Measurements from ENCODE around the gene ZKSCAN8. TPM values are rescaled to one million over a fixed set of nuclear protein-coding genes. Genes with fewer than 3 reads are reported as not detected.
A peak's percentile ranks its signal among the peaks of the same experiment; 100 is the strongest.

ZKSCAN8 gene
- total RNA-seq, 4 donors from 2014 or later: 5.6 to 26.4 (median 15.5) TPM

DNA sequence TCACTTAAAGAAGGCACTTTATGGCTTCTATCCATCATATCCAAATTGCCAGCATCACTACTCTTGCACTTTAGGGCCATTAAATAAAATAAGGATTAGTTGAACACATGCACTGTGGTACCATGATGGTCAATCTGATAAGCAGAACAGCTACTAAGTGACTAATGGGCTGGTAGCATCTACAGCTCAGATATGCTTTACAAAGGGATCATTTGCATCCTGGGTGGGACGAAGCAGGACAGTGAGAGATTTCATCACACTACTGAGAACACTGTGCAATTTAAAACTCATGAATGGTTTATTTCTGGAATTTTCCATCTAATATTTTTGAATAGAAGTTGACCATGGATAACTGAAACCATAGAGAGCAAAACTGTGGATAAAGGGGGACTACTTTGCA, 58.3 kb downstream of the ZKSCAN8 start:
- H3K4me3 ChIP-seq: no peak overlapping the region
- no peak for DNase-seq
- no peak overlapping the region for H3K27ac ChIP-seq
- no peak for TF ChIP-seq POLR2A (IDR thresholded peaks at IDR 0.05)
- TF ChIP-seq, protein P1, sequence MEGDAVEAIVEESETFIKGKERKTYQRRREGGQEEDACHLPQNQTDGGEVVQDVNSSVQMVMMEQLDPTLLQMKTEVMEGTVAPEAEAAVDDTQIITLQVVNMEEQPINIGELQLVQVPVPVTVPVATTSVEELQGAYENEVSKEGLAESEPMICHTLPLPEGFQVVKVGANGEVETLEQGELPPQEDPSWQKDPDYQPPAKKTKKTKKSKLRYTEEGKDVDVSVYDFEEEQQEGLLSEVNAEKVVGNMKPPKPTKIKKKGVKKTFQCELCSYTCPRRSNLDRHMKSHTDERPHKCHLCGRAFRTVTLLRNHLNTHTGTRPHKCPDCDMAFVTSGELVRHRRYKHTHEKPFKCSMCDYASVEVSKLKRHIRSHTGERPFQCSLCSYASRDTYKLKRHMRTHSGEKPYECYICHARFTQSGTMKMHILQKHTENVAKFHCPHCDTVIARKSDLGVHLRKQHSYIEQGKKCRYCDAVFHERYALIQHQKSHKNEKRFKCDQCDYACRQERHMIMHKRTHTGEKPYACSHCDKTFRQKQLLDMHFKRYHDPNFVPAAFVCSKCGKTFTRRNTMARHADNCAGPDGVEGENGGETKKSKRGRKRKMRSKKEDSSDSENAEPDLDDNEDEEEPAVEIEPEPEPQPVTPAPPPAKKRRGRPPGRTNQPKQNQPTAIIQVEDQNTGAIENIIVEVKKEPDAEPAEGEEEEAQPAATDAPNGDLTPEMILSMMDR (IDR thresholded peaks at IDR 0.05): no peak
- H3K4me1 ChIP-seq: no peaks in the 10 kb centered on the region
- H3K36me3 ChIP-seq: no peaks in the 10 kb centered on the region
- H3K27me3 ChIP-seq: no peaks in the 10 kb centered on the region
- no peaks in the 10 kb centered on the region for H3K9me3 ChIP-seq

DNA sequence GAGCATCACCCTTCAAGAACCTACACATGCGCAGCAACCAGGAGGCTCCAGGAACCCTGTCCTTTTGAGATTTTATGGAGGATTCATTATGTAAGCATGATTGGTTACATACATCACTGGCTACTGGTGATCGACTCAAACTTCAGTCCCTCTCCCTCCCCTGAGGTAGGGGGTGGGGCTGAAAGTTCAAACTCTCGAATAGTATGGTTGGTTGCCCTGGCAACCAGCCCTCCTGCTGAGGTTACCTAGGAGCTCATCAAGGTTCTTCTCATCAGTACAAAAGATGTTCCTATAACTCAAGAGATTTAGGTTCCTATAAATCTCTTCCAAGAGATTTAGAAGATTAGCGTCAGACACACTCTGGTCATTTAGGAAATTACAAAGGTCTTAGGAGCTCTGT, 61.5 kb downstream of the ZKSCAN8 start:
- H3K4me3 ChIP-seq: no peak overlapping the region
- no peaks in the 10 kb centered on the region for H3K36me3 ChIP-seq
- no peaks in the 10 kb centered on the region for H3K9me3 ChIP-seq
- peaks cover 0 to 13% (median 0%) of the 10 kb centered on the region in 4 donors for H3K4me1 ChIP-seq
- DNase-seq: no peak
- no peak for TF ChIP-seq POLR2A (IDR thresholded peaks at IDR 0.05)
- TF ChIP-seq, protein P1 (IDR thresholded peaks at IDR 0.05): no peak
- no peak overlapping the region for H3K27ac ChIP-seq
- no peaks in the 10 kb centered on the region for H3K27me3 ChIP-seq

DNA sequence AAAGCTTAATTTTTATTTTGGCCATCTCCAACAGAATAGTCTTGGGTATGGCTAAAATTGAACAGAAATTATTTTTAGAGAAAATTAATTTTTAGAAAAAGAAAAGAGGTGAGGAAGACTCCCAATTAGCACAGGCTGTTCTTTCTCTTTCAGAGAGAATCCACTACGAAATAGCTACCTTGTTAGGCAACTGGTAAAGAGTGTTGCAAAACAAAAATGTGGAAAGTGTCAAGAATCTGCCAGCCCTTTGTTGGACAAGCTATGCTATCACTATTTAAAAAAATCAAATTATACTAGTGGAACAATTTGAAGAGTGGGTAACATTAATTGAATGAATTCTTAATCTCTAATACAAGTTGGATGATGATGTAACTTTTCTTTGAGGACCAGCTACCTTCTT, 64.2 kb downstream of the ZKSCAN8 start:
- no peak for TF ChIP-seq POLR2A (IDR thresholded peaks at IDR 0.05)
- TF ChIP-seq, protein P1 (IDR thresholded peaks at IDR 0.05): no peak
- Histone ChIP-seq H3K27me3 (peaks cover 4 to 6% of the 10 kb centered on the region in 2 donors), H3K27ac (no peak overlapping the region), H3K4me3 (no peak overlapping the region), H3K36me3 (no peaks in the 10 kb centered on the region), H3K9me3 (no peaks in the 10 kb centered on the region), H3K4me1 (peaks cover 0 to 15% (median 0%) of the 10 kb centered on the region in 4 donors)
- no peak for DNase-seq

DNA sequence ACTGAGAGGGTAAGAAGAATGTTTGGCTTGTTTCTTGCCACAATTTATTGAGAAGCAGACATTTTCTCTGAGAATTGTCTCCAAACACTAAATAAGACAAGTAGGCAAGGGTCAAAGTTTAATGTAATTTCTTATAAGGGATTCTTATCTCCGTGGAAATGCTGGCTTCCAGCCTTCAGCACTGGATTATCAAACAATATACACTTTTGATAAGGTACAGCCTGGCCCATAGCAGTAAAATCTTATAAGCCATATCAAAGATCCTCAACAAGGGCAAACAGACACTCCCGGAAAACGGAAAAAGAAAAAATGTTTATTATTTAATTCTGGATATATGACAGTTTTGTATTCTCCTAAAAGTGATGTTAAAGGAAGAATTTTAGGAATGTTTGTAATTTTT, 64.8 kb downstream of the ZKSCAN8 start:
- no peak overlapping the region for H3K27ac ChIP-seq
- H3K4me1 ChIP-seq: peaks cover 0 to 15% (median 0%) of the 10 kb centered on the region in 4 donors
- peak overlapping the region in 1 of 4 donors; percentile 54 for H3K4me3 ChIP-seq
- no peaks in the 10 kb centered on the region for H3K36me3 ChIP-seq
- TF ChIP-seq POLR2A (IDR thresholded peaks at IDR 0.05): no peak
- TF ChIP-seq, protein P1 (IDR thresholded peaks at IDR 0.05): no peak
- H3K27me3 ChIP-seq: peaks cover 6 to 10% of the 10 kb centered on the region in 2 donors
- no peak for DNase-seq
- H3K9me3 ChIP-seq: no peaks in the 10 kb centered on the region

DNA sequence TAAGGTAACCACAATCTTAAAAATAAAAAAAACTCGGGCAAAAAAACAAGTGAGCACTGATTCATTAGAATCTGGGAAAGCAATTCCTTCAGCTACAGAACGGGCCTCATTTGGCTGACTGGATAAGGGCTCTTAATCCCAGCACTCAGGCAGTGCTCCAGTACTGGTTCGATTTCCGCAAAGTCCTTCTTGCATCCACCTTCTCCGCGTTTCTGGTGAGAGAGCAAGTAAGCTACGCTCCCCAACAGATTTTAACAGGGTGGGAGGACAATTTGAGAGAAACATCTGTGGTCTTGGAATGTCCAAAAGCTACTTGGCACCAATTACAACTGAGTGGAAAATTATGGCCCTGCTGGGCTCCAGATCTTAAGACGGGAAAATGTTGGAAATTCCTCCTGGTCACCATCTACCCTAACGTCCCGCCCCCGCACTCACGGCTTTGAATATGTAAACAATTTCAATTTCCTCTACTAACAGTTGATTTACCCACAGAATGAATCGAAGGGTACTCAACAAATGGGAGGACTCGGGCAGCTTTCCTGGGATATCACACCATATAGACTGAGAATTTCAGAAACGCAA, 65.3 kb downstream of the ZKSCAN8 start:
- Histone ChIP-seq H3K4me1 (peaks cover 0 to 19% (median 0%) of the 10 kb centered on the region in 4 donors), H3K27me3 (peaks cover 6 to 15% of the 10 kb centered on the region in 2 donors), H3K9me3 (no peaks in the 10 kb centered on the region), H3K4me3 (peak overlapping the region in 2 of 4 donors; percentile 49 to 54), H3K27ac (peak overlapping the region in 1 of 4 donors; percentile 5), H3K36me3 (no peaks in the 10 kb centered on the region)
- no peak for DNase-seq
- TF ChIP-seq, protein P1 (IDR thresholded peaks at IDR 0.05): no peak
- no peak for TF ChIP-seq POLR2A (IDR thresholded peaks at IDR 0.05)
